HK-2 (cell line): ENCODE measurements around the gene SOX30.

ENCODE experiments used
- DNase-seq: peaks from one replicate; pipeline ENCODE4 v3.0.0-alpha.2; 2018; ENCODE audit not compliant: unreplicated experiment

SOX30 gene

DNA sequence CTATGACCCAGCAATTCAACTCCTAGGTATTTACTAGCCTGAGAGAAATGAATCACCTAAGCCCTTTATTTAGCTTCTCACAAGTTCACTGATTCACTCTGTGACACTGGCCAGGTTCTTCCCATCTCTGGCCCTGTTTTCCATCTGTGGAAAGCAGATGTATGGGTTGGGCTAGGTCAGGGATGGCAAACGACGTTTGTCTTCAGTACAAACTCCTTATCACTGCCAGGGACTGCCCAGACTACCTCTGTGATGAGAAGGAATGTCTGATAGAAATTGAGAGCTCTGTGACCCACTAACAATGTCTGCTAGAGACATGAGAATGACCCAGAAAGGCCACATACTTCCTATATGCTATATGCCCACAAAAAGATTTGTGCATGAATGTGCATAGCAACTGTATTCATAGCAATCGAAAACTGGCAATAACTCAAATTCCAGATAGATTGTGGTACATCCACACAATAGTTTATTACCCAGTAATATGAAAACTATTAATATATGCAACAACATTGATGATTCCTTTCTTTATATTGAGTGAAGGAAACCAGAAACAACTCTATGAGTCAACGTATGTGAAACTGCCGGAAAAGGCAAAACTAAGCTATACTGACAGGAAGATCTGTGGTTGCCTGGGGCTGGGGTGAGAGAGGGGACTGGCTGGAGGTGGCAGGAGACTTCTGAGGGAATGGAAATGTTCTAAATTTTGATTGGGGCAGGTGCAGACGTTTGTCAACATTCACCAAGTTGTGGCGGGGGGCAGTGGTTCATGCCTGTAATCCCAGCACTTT lies 44.7 kb downstream of the SOX30 start:
- DNase-seq = no peak

DNA sequence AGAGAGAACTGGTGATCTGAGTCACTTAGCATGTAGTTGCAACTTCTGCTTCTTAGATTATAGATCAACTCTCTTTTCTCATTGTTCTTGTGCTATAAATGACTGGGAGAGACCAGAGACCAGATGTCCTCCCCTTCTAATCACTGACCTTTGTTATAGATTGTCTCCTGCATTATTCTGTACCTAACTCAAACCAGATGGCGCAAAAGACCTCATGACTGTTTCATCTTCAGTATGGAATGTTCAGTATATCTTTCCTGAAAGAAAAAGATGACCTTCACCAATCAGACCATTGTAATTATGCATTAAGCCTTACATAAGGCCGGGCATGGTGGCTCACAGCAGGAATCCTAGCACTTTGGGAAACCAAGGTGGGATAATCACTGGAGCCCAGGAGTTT lies 46.2 kb downstream of the SOX30 start:
- DNase-seq = no peak

DNA sequence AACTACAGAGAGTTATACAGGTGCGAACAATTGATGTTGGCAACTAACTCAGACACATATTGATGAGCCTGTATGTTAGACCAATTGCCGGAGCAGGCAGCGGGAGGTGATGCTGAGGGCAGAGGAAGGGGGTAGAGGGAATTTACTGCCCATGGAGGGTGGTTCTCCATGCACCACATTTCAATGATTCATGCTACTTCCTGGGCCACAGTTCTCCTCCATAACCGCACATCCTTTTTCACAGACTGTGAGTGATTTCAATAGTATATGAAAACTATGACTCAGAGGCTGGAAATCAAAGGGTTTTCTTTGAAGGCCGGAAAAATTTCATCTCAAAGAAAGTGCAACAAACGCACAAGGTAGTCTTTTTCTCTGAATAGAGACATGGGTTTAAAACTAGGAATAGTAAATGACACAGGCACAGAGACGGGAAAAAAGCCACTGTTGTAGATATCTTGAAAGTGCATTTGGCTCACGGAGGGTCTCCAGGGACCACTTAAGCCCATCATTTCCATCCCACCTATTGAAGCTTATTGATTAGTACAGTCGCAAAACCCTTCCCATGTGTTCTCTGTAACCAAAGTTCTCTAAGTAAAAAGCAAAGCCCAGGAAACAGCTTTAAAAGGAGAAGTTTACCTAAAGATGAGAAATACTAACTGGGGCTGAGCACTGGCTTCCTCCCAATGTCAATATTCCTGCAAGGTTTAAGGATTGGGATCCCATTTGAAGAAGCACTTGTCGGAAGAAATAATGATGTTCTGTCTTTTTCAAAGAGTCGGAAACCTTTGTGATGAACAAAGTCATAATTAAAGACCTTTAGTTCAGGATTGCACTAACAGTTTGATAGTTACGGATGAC lies 48.7 kb downstream of the SOX30 start:
- peak; percentile 35 for DNase-seq

DNA sequence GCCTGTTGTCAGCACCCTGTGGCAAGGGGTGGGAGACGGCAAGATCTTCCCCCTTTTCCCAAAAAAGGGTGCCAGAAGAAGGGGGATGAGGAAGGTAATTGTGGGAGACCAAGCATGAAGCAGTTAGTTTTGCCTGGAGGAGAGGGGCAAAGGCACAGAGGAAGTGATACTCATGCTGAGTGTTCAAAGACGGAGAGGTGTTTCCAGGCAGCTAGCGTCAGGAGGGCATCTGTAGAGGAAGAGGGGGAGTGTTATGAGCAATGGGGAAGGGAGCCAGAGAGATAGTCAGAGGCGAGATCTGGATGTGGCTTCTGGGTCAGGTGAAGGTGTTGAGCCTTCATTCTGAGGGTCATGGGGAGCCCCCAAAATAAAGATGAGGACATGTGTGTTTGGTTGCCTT lies 49.7 kb downstream of the SOX30 start:
- no peak for DNase-seq

DNA sequence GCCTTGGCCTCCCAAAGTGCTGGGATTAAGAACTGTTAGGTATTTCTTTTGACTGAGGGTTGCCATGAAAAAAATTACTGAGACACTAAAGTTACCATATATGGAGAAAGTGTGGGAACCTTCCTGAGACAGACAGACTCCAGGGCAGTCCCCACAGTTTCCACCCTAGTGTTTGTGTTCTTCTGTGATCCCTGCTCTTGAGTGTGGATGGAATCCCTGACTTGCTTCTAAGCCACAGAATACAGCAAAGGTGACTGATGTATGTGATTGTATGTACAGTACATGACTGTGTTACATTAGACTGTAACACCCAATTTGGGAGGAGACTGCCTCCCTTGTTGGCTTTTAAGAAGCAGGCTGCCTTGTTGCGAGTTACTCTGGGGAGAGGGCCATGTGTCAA lies 52.0 kb downstream of the SOX30 start:
- no peak for DNase-seq

DNA sequence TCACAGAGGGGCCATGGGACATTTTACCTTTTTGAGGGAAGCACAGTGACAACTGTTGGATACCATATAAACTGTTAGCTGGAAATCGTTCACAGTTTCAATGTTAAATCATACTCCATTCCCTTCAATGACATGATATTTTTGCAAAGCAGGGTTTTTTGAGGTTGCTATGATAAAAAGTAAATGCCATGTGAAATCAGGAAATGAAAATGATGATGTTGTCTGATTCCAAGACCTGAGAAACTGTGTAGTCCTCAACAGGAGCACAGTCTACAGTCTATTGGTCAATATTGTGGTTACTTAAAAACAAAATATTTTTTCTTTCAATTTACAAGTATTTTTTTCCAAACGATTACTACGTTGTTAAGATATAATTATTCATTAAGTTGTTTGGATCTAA lies 52.7 kb downstream of the SOX30 start:
- no peak for DNase-seq

DNA sequence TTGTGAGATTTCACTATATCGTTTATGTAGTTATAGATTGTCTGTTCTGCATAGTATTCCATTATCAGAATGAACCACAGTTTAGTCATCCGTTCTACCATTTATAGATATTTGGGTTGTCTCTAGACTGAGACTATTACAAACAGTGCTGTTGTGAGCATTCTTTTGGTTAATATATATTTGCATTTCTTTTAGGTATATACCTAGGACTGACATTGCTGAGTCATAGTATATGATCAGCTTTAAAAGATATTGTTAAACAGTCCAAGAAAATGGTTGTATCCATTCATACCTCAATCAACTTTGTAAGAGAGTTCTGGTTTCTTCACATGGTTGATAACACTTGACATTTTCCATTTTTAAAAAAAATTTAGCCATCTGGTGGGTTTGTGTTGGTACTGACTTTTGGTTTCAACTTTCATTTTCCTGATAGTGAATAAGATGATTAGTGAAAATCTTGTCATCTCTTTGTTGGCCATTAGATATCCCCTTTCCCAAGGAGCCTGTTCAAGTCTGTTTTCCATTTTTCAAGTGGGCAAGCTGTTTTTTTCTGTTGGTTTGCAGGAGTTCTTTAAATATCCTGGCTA lies 53.8 kb downstream of the SOX30 start:
- DNase-seq = no peak

DNA sequence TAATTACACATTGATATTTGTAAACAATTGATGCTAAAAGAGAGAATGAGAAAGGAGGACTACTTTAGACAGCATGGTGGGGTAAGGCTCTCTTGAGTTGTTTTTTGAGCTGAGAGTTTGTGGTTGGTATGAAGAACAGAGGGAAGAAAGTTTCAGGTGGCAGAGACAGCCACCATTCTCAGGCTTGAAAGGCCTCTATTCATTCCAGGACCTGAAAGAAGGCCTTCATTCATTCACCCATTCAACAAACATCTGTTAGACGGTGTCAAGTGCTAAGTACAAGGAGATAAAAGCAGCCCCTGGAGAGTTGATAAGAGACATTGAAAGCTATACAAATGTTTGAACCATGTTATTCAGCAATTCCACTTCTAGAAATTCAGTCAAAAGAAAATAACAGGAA lies 55.0 kb downstream of the SOX30 start:
- no peak for DNase-seq

DNA sequence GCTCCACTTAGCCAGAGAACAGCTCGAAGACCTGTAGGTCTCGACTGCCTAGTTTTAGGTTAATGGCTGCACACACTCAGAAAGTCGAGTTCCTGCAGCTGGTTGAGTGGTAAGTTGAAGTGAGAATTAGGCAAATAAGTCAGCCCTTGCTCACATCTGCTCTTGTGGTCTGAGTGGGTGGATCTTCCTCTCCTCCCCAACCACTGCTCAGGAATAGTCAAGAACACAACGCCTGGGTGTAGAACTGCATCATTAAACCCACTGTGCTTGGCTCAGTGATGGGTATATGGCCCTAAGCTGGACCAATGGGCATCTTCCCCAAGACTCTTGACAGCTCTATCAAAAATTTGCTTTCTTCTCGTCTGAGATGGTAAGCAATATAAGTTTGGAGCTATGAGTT lies 55.8 kb downstream of the SOX30 start:
- no peak for DNase-seq

DNA sequence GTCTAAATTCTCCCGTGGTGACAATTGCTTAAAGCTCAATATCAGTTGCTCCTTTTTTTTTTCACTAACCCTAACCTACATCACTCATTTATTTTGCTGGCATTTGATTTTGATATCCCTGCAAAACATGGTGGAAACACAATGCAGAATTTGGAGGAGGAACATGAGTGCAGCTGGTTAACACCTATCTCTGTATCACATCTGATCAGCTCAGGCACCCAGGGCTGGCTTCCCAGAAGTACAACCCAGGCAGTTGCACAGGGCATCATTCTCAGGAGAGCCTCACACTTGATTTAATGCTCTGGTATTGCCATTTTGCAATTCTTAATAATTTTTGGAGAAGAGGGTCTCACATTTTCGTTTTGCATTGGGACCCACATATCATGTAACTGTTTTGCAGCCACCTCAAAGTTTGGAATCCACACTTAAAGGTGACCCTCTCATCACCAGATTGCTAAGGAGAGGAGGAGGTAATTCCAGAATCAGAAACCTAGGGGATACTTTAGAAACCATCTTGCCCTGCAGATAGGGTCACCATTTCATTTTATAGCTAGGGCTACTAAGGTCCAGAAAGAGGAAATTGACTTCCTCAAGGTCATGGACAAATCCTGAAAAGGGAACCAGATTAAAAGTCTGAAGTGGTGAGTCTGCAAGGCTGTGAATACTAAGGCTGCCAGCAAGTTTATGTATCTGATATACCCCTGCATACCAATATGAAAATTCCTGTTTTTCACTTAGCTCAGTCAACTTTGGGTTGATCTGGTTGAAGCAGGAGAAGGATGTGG lies 57.4 kb downstream of the SOX30 start:
- DNase-seq = no peak

DNA sequence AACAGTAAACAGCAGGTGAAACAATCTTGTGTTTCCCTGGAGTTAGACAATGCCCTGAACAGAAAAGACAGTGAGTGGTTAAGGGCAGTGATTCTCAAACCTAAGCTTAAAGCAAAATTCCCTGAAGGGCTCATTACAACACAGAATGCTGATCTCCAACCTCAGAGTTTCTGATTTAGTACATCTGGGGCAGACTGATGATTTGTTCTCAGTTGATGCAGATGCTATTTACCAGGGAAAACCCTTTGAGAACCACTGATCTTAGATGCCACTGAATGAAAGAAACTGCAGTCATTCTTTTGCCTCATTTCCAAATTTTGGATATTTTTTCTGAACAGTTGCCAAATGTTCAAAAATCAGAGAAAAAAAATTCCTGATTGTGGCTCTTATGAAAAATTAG lies 58.0 kb downstream of the SOX30 start:
- no peak for DNase-seq

DNA sequence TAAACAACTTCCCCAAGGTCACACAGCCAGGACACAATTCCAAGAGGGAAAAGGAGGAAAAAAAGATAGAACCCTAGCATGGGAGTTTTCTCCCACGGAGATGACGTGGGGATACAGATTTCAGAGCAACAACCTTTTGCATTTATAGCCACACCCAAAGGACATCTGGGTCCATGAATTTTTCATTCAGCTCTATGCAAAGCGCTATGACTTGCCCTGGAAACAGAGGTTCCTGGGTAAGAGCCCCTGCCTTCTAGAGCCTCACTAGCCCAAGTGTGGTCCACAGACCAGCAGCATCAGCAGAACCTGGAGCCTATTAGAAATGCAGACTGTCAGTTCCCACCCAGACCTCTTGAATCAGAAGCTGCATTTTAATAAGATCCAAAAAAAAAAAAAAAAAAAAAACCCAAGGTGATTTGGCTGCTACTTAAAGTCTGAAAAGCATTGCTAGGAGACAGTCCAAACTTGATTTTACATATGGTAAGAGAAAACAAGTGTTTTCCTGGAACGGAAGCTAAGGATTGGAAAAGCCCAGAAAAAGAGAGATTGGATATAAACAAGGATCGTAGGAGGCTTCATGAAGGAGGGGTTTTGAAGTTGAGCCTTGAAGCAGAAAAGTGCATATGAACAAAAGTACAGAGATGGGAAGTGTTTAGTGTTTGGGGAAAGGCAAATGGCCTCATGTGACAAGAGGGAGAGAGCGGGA lies 59.0 kb downstream of the SOX30 start:
- DNase-seq = no peak

DNA sequence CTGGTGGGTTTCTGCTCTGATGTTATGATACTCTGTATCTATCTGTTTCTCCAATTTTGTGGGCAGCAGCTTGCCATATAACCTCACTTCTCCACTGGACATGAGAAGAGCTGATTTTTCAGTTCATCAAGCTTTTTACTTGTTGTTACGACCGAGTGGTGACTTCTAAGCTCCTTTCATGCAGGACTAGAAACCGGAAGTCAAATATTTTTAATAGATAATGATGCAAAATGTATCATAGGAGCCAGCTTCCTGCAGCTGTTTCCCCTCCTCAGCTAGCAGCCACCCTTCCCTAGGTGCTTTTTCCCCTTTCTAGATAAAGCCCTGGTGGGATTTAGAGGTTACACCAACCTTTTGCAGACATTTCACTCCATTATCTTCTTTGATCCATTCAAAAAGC lies 59.6 kb downstream of the SOX30 start:
- no peak for DNase-seq

DNA sequence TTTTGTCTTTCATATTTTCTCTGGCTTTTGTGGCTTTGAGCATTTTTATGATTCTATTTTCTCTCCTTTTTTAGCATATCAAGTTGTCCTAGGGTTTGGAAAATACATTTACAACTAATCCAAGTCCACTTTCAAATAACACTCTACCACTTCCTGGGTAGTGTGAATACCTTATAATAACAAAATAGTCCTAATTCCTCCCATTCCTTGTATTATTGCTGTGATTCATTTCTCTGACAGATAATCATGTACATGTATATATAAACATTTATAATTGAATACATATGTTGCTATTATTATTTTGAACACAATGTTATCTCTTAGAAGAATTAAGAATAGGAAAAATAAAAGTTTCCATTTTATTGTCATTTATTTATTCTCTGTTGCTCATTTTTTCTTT lies 61.8 kb downstream of the SOX30 start:
- no peak for DNase-seq

DNA sequence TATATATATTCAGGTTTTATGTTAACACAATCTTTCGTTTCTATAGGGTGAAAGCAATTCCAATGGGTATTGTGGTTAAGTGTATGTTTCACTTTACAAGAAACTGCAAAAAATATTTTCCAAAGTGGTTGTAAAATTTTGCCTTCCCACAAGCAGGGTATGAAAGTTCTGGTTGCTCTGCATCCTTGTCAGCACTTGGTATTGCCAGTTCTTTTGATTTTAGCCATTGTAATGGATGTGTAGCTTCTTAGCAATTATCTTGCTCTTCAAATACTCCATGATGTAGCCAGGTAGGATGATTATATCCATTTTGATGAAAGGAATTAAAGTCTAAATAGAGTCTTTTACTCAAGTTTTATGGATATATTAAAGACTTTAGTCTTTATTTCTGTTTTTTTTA lies 67.6 kb downstream of the SOX30 start:
- no peak for DNase-seq

DNA sequence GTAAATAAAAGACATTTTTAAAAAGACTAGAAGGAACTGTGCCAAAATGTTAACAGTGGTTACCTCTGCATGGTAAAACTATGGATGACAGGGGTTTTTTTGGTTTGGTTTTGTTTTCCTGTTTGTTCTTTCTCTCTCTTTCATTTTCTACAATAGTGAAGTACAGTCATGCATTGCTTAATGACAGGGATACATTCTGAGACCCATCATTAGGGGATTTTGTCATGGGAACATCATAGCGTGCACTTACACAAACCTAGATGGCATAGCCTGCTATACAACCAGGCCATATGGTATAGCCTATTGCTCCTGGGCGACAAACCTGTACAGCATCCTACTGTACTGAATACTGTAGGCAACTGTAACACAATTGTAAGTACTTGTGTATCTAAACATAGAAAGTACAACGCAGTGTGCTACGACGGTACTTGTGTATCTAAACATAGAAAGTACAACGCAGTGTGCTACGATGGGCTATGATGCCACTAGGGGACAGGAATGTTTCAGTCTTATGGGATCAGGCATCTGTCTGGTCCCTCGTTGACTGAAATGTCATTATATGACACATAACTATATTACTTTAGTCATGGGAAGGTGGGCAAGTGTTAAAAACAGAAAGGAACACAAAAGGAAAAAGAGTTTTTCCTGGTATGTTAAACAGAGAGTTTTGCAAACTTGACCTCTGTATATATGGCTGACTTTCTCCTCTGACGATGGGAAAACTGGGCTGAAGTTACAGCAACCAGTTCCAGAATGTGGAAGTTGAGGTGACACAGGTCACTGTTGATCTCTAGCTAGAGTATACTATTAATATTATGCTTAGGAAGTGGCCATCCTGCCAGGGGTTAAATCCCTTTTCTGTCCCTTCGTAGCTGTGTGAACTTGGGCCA lies 69.3 kb downstream of the SOX30 start:
- no peak for DNase-seq

DNA sequence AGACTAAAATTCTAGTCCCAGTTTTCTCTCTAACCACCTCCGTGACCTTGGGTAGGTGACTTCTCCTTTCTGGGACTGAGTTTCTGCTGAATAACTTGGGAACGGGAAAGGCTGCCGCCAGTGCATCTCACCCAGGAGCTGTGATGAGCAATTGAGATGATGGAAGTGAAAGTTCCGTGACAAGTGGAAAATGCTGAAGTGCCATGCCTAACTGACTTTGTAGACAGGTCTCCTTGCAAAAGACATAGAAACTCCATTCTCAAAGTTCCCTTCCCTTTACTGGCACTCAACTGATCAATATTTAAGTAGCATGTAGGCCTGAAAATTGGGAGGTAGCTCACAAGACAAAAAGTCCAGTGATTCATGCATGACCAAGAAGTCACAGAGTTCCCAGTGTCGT lies 70.3 kb downstream of the SOX30 start:
- no peak for DNase-seq

DNA sequence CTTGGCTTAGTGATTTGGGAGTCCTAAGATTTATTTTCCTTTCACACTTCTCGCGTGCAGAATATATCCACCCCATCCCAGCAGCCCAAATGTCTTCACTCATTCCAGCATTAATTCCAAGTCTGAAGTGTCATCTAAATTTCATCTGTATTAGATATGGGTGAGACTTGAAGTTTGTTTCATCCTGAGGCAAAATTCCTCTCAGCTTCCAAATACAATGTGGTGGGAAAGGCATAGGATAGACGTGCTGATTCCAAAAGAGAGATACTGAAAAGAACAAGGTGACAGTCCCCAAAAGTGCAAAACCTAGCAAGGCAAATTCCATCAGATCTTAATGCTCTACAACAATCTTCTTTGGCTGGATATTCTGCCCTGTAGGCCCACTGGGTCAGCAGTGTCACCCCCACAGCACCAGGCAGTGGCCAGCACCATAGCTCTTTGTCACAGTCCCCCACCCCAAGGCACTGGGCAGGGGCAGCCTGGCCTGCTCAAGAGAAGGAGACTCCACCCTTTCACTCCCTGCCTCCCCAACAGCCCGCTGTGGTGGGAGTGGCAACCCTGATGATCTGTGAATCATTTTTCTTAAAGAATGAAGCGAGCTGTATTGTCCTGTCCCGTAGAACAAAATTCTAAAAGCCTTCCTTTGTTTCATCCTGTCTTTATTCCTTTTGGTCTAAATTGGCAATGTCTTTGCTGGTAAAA lies 74.0 kb downstream of the SOX30 start:
- no peak for DNase-seq

DNA sequence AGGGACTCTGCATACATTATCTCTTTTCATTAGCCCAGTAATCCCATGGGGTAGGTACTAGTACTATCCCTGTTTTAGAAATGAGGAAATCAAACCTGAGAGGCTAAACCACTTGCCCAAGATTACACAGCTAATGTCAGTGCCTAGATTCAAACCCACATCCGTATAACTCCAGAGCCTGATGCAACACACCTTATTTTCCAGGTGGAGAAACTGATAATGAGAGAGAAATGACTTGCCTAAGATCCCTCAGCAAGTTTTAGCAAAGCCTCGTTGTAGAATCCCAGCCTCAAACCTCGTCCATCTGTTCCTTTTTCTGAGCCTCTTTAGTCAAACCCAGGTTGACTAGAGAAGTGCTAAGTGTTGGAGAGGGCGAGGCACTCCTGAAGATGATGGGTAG lies 75.6 kb downstream of the SOX30 start:
- DNase-seq = no peak
